ENCODE results near the gene SLC25A13.

SLC25A13 gene

GRCh38 chr7:96151889-96152288, 170.0 kb downstream of the SLC25A13 start:
- TF ChIP-seq MAX (IDR thresholded peaks at IDR 0.05; ENCODE audit: low read depth, low read length) (no peak), MYC (IDR thresholded peaks at IDR 0.05; ENCODE audit: low read depth, low read length) (no peak), CTCF (IDR thresholded peaks at IDR 0.05; ENCODE audit: low read depth, low read length) (no peak), POLR2A (IDR thresholded peaks at IDR 0.05; ENCODE audit: extremely low read depth, insufficient read length) (no peak)
- H3K4me3 ChIP-seq (ENCODE audit: low read depth, low read length) = no peak overlapping the region

GRCh38 chr7:96144260-96144526, 177.7 kb downstream of the SLC25A13 start:
- DNase-seq (ENCODE audit: low read depth) = no peak
- TF ChIP-seq POLR2A (IDR thresholded peaks at IDR 0.05; ENCODE audit: extremely low read depth, insufficient read length) (no peak), CTCF (IDR thresholded peaks at IDR 0.05; ENCODE audit: low read depth, low read length) (no peak), MYC (IDR thresholded peaks at IDR 0.05; ENCODE audit: low read depth, low read length) (no peak), MAX (IDR thresholded peaks at IDR 0.05; ENCODE audit: low read depth, low read length) (no peak)
- no peak overlapping the region for H3K4me3 ChIP-seq (ENCODE audit: low read depth, low read length)

More at GRCh38 chr7:96151889-96152288, 170.0 kb downstream of the SLC25A13 start:
- DNase-seq (ENCODE audit: low read depth) = no peak

- TF ChIP-seq MAX (IDR thresholded peaks at IDR 0.05; ENCODE audit: low read depth, low read length) (no peak), CTCF (IDR thresholded peaks at IDR 0.05; ENCODE audit: low read depth, low read length) (no peak), POLR2A (IDR thresholded peaks at IDR 0.05; ENCODE audit: extremely low read depth, insufficient read length) (no peak), MYC (IDR thresholded peaks at IDR 0.05; ENCODE audit: low read depth, low read length) (no peak)
- no peak for DNase-seq (ENCODE audit: low read depth)
- no peak overlapping the region for H3K4me3 ChIP-seq (ENCODE audit: low read depth, low read length)
Observed at GRCh38 chr7:96143495-96144259, 178.2 kb downstream of the SLC25A13 start.

DNA sequence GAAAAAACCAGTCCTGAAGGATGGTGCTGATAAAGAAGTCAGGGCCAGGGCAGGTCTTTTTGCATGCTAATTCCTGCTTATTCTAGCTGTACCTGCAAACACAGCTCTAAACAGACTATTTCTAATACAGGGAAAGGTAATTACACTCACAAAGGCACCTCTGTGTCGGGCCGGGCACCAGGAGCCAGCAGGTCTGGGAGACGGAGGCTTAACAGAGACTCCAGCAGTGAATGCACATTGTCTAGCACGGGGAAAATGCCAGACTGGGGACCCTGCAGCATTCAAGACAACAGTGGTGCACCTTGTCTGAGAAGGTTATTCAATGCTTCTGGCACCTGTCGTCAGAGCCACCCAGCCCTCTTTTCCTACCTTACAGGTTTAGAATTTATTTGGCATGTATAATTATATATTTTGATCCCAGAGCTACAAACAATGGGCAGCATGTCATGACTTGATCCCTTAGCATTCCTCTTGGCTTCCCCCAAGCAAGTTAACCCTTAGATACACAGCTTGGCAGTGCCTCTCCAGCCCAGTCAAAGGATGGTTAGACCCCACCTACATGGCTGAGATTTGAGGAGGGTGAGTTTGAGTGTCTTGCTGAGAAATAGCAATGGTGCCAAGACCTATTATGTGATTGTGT, 185.2 kb downstream of the SLC25A13 start:
- DNase-seq (ENCODE audit: low read depth) = no peak
- TF ChIP-seq CTCF (IDR thresholded peaks at IDR 0.05; ENCODE audit: low read depth, low read length) (no peak), MYC (IDR thresholded peaks at IDR 0.05; ENCODE audit: low read depth, low read length) (no peak), POLR2A (IDR thresholded peaks at IDR 0.05; ENCODE audit: extremely low read depth, insufficient read length) (no peak), MAX (IDR thresholded peaks at IDR 0.05; ENCODE audit: low read depth, low read length) (no peak)
- no peak overlapping the region for H3K4me3 ChIP-seq (ENCODE audit: low read depth, low read length)

GRCh38 chr7:96135241-96135640, 186.7 kb downstream of the SLC25A13 start:
- DNase-seq (ENCODE audit: low read depth) = no peak
- H3K4me3 ChIP-seq (ENCODE audit: low read depth, low read length) = no peak overlapping the region
- TF ChIP-seq MYC (IDR thresholded peaks at IDR 0.05; ENCODE audit: low read depth, low read length) (no peak), POLR2A (IDR thresholded peaks at IDR 0.05; ENCODE audit: extremely low read depth, insufficient read length) (no peak), CTCF (IDR thresholded peaks at IDR 0.05; ENCODE audit: low read depth, low read length) (no peak), MAX (IDR thresholded peaks at IDR 0.05; ENCODE audit: low read depth, low read length) (no peak)
